Neural progenitor cell (in vitro differentiated cells): ENCODE data around the gene IRX4. TPM values are rescaled to one million over a fixed set of nuclear protein-coding genes. Genes with fewer than 3 reads are reported as not detected.

Experiments
- DNase-seq: peaks from one replicate; pipeline ENCODE4 v3.0.0-alpha.2; 2016; ENCODE audit warnings: low spot score
- H2AFZ ChIP-seq: fragments of 200-600 bp; sonication (generic); replicated peaks from 2 replicates; pipeline ENCODE4 v1.6.1; 2016; ENCODE audit warnings: antibody characterized with exemption
- H3F3A ChIP-seq: fragments of 200-600 bp; sonication (generic); 2 replicates; pipeline ENCODE4 v1.6.1; 2016; ENCODE audit warnings: antibody characterized with exemption, low read depth
- H3K27ac ChIP-seq: fragments of 200-600 bp; sonication (generic); 2 replicates; pipeline ENCODE4 v1.5.1; 2016; ENCODE audit warnings: mild to moderate bottlenecking
- H3K27me3 ChIP-seq: fragments of 200-600 bp; sonication (generic); 2 replicates; pipeline ENCODE4 v1.6.1; 2016; ENCODE audit warnings: mild to moderate bottlenecking, moderate library complexity
- H3K36me3 ChIP-seq: fragments of 200-600 bp; sonication (generic); 2 replicates; pipeline ENCODE4 v1.5.1; 2016
- H3K4me1 ChIP-seq: fragments of 200-600 bp; sonication (generic); 2 replicates; pipeline ENCODE4 v1.6.1; 2016; ENCODE audit warnings: mixed run types
- H3K4me2 ChIP-seq: fragments of 200-600 bp; sonication (generic); 2 replicates; pipeline ENCODE4 v1.6.1; 2016
- H3K4me3 ChIP-seq: fragments of 200-600 bp; sonication (generic); 2 replicates; pipeline ENCODE4 v1.5.1; 2016
- H3K79me2 ChIP-seq: fragments of 200-600 bp; sonication (generic); 2 replicates; pipeline ENCODE4 v1.6.1; 2016; ENCODE audit warnings: low read depth
- H3K9ac ChIP-seq: fragments of 200-600 bp; sonication (generic); 2 replicates; pipeline ENCODE4 v1.6.1; 2016
- H3K9me3 ChIP-seq: fragments of 200-600 bp; sonication (generic); 2 replicates; pipeline ENCODE4 v1.5.1; 2016; ENCODE audit warnings: low read depth
- H4K20me1 ChIP-seq: fragments of 200-600 bp; sonication (generic); 2 replicates; pipeline ENCODE4 v1.6.1; 2016; ENCODE audit warnings: low read depth
- H3K27ac Mint-ChIP-seq: 3 replicates; pipeline ENCODE4 v1.8.0; 2021; ENCODE audit warnings: mixed read lengths
- H3K27me3 Mint-ChIP-seq: 2 replicates; pipeline ENCODE4 v1.8.0; 2022; ENCODE audit warnings: low read depth, mild to moderate bottlenecking, inconsistent platforms, moderate library complexity, mixed read lengths; ENCODE audit not compliant: insufficient read depth
- H3K36me3 Mint-ChIP-seq: 3 replicates; pipeline ENCODE4 v1.8.0; 2021; ENCODE audit warnings: mixed read lengths
- H3K4me1 Mint-ChIP-seq: 3 replicates; pipeline ENCODE4 v1.8.0; 2021; ENCODE audit warnings: mixed read lengths
- H3K4me3 Mint-ChIP-seq: 3 replicates; pipeline ENCODE4 v1.8.0; 2021; ENCODE audit warnings: mild to moderate bottlenecking, moderate library complexity, mixed read lengths
- H3K9me3 Mint-ChIP-seq: 3 replicates; pipeline ENCODE4 v1.8.0; 2020; ENCODE audit warnings: mixed read lengths
- EZH2 ChIP-seq: fragments of 200-600 bp; sonication (generic); IDR thresholded peaks from 2 replicates; pipeline ENCODE4 v1.6.1; 2017; ENCODE audit warnings: antibody characterized with exemption, mild to moderate bottlenecking, moderate library complexity
- EZH2phosphoT487 ChIP-seq: fragments of 200-600 bp; sonication (generic); IDR thresholded peaks from 2 replicates; pipeline ENCODE4 v1.6.1; 2017; ENCODE audit warnings: antibody characterized with exemption
- total RNA-seq: library from RNA; depleted of rRNA; stranded (reverse); fragments of >200 nt; gene quantifications from 2 replicates; pipeline ENCODE4 v1.2.3, GENCODE V29; 2015; ENCODE audit warnings: low replicate concordance
- TF ChIP-seq, protein P1 (sequence below): fragments of 200-600 bp; sonication (generic); IDR thresholded peaks from 2 replicates; pipeline ENCODE4 v1.5.1; 2017; ENCODE audit warnings: antibody characterized with exemption, mild to moderate bottlenecking

Gene IRX4
- total RNA-seq, 1 donor from 2014 or later = not detected

- Histone ChIP-seq H3K4me1 (no peaks in the 10 kb centered on the region), H3K36me3 (no peaks in the 10 kb centered on the region), H3K4me2 (no peak overlapping the region), H3K27ac (no peak overlapping the region), H3K9ac (no peak overlapping the region), H3F3A (no peaks in the 10 kb centered on the region), H3K9me3 (no peaks in the 10 kb centered on the region), H2AFZ (no peak overlapping the region), H4K20me1 (no peaks in the 10 kb centered on the region), H3K27me3 (no peaks in the 10 kb centered on the region), H3K4me3 (no peak overlapping the region), H3K79me2 (no peaks in the 10 kb centered on the region)
- Mint-ChIP-seq H3K4me1 (no peaks in the 10 kb centered on the region), H3K27ac (no peak overlapping the region), H3K27me3 (peaks cover 10% of the 10 kb centered on the region), H3K4me3 (no peak overlapping the region), H3K9me3 (peaks cover 5% of the 10 kb centered on the region), H3K36me3 (no peaks in the 10 kb centered on the region)
- DNase-seq = no peak
- TF ChIP-seq, protein P1, sequence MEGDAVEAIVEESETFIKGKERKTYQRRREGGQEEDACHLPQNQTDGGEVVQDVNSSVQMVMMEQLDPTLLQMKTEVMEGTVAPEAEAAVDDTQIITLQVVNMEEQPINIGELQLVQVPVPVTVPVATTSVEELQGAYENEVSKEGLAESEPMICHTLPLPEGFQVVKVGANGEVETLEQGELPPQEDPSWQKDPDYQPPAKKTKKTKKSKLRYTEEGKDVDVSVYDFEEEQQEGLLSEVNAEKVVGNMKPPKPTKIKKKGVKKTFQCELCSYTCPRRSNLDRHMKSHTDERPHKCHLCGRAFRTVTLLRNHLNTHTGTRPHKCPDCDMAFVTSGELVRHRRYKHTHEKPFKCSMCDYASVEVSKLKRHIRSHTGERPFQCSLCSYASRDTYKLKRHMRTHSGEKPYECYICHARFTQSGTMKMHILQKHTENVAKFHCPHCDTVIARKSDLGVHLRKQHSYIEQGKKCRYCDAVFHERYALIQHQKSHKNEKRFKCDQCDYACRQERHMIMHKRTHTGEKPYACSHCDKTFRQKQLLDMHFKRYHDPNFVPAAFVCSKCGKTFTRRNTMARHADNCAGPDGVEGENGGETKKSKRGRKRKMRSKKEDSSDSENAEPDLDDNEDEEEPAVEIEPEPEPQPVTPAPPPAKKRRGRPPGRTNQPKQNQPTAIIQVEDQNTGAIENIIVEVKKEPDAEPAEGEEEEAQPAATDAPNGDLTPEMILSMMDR = no peak
- no peak for TF ChIP-seq EZH2
- no peak for TF ChIP-seq EZH2phosphoT487
Measured at GRCh38 chr5:1918488-1919208, 35.9 kb upstream of the IRX4 start.

DNA sequence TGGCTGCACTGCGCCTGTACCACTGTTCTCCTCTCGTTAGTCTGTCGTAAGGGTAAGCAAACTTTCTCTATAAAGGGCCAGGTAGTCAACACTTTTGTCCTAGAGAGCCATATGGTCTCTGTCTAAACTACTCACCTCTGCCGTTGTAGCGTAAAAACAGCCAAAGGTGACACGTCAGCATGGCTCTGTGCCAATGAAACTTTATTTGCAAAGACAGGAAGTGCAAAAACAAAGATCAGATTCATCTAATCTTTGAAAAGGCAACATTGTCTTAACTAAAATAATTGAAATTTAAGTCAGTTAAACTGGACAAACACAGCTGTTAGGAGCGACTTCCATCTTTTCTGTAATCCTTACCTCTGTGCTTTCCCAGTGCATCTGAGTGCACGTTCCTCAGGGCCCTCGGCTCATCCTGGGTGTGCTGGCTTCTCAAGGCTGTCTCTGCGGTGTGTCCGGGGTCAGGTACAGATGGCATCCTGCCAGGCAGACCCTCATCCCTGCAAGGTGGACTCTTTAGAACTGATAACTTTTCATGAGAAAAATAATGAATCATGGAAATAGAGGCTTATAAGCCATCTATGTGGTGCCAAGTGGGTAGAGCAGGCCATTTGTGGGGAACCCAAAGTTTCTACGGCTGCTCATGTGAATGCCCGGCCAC, 35.2 kb upstream of the IRX4 start:
- H3K4me2 ChIP-seq = no peak overlapping the region
- peaks cover 5% of the 10 kb centered on the region for H3K9me3 Mint-ChIP-seq
- H3K4me3 Mint-ChIP-seq = no peak overlapping the region
- H3K4me3 ChIP-seq = no peak overlapping the region
- no peaks in the 10 kb centered on the region for H3K36me3 Mint-ChIP-seq
- no peak overlapping the region for H2AFZ ChIP-seq
- H4K20me1 ChIP-seq = no peaks in the 10 kb centered on the region
- no peaks in the 10 kb centered on the region for H3K4me1 Mint-ChIP-seq
- H3K4me1 ChIP-seq = no peaks in the 10 kb centered on the region
- peak overlapping the region; percentile 89 for H3K27ac Mint-ChIP-seq
- H3K36me3 ChIP-seq = no peaks in the 10 kb centered on the region
- H3K27me3 ChIP-seq = no peaks in the 10 kb centered on the region
- peaks cover 7% of the 10 kb centered on the region for H3K27me3 Mint-ChIP-seq
- H3K27ac ChIP-seq = no peak overlapping the region
- H3K9me3 ChIP-seq = no peaks in the 10 kb centered on the region
- H3F3A ChIP-seq = no peaks in the 10 kb centered on the region
- no peak for DNase-seq
- TF ChIP-seq EZH2 = no peak
- no peak for TF ChIP-seq EZH2phosphoT487
- TF ChIP-seq, protein P1 = no peak
- no peak overlapping the region for H3K9ac ChIP-seq
- no peaks in the 10 kb centered on the region for H3K79me2 ChIP-seq

DNA sequence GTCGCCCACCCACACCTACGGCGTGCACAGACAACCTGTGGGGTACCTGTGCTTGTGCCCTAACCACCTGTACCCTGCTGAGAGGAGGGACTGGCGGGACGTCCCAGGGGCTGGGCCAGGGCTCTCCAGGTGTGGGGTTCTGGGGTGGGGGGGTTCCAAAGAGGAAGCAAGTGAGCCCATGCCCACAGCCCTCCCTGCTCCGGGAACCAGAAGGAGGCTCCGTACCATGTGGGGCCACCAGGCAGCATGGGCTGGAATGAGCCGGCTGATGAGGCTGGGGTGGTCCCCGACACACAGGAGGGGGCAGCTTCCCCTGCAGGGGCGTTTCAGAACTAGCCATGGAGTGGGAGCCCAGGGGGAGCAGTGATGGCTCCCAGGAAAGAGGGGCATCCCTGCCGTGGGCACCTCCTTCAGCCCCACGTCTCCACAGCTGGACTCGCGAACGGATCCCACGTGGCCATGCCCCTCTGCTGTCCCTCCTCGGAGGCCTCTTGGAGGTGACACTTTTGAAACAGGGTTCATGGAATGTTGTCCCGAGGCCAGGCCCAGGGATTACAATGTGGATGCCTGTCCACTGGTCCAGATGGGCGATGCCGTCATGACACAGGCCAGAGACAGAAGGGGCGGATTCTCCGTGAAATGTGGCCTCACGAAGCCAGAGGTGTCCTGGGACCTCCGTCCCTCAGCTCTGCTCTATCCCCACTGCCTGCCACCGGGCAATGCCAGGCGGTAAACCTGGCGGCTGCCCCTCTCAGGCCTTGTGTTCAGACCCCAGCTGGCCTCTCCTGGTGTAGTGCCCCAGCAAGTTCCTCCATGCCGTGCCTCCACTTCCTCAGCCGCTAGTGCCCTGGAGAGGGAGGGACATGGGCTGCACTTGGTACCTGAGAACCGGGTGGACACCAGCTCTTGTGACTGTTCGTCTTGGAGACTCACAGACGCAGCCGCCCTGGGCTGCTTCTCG, 33.6 kb upstream of the IRX4 start:
- no peaks in the 10 kb centered on the region for H3K4me1 ChIP-seq
- no peak overlapping the region for H3K4me2 ChIP-seq
- H3K9me3 ChIP-seq = no peaks in the 10 kb centered on the region
- no peaks in the 10 kb centered on the region for H3K4me1 Mint-ChIP-seq
- H4K20me1 ChIP-seq = no peaks in the 10 kb centered on the region
- TF ChIP-seq, protein P1 = no peak
- H3K27me3 ChIP-seq = no peaks in the 10 kb centered on the region
- H3K79me2 ChIP-seq = no peaks in the 10 kb centered on the region
- no peaks in the 10 kb centered on the region for H3F3A ChIP-seq
- DNase-seq = no peak
- H3K9ac ChIP-seq = no peak overlapping the region
- H3K27ac ChIP-seq = no peak overlapping the region
- H3K9me3 Mint-ChIP-seq = peaks cover 7% of the 10 kb centered on the region
- H3K27me3 Mint-ChIP-seq = peaks cover 10% of the 10 kb centered on the region
- H3K4me3 ChIP-seq = no peak overlapping the region
- no peak overlapping the region for H3K4me3 Mint-ChIP-seq
- no peak overlapping the region for H2AFZ ChIP-seq
- H3K36me3 Mint-ChIP-seq = no peaks in the 10 kb centered on the region
- H3K36me3 ChIP-seq = no peaks in the 10 kb centered on the region
- no peak overlapping the region for H3K27ac Mint-ChIP-seq
